ENCODE data around the gene ALDOB. TPM values are rescaled to one million over a fixed set of nuclear protein-coding genes. Genes with fewer than 3 reads are reported as not detected.

The ALDOB gene
- total and polyA plus RNA-seq, 2 experiments from 2014 or later: not detected

DNA sequence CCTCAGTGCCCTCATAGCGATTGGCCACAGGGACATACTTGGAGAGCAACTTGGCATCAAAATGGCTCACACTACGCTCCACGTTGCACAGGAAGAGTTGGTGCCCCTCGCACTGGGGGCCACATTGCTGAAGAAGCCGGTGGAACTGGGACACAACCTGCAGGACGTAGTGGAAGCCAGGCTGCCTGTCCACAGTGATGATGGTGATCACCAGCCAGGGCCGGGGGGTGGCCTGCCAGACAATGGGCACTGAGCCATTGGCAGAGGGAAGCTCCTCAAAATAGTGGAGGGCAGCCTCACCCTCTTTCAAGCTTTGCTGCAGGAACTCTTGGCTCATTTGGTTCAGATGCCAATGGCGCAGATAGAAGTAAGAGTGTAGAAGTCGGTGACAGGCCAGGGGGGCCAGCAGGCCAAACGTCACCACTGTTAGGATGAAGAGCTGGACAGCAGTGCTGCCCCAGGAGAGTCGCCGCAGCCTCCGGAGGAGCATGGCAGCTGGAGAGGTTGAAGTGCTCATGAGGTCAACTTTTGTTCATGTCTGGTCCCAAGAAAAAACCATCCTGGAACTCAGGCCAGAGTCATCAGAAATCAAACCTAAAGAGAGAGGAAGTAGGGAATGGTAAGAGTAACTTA, 41.1 kb upstream of the ALDOB start:
- Histone ChIP-seq H3K79me2 (replicated peaks; ENCODE audit: insufficient read depth) (peaks cover 15% of the 10 kb centered on the region; the same call in 1 of the 2 replicates), H3F3A (replicated peaks; ENCODE audit: low read depth) (no peaks in the 10 kb centered on the region), H3K4me3 (no peak overlapping the region), H3K4me2 (no peak overlapping the region), H4K20me1 (replicated peaks; ENCODE audit: insufficient read depth) (peaks cover 4% of the 10 kb centered on the region; the same call in 1 of the 2 replicates), H3K27me3 (ENCODE audit: insufficient read depth) (no peaks in the 10 kb centered on the region), H3K36me3 (ENCODE audit: insufficient read depth) (no peaks in the 10 kb centered on the region), H3K27ac (ENCODE audit: low read depth) (no peak overlapping the region), H3K9me2 (ENCODE audit: insufficient read depth) (no peaks in the 10 kb centered on the region), H3K4me1 (ENCODE audit: insufficient read depth) (peaks cover 19% of the 10 kb centered on the region), H2AFZ (no peak overlapping the region)
- H3K4me1 Mint-ChIP-seq: peaks cover 30% of the 10 kb centered on the region
- H3K27ac Mint-ChIP-seq: no peak overlapping the region
- ATAC-seq: no peak
- H3K4me3 Mint-ChIP-seq: no peak overlapping the region
- peaks cover under 1% of the 10 kb centered on the region for H3K27me3 Mint-ChIP-seq (ENCODE audit: insufficient read depth, low read depth, poor library complexity)
- peaks cover 29% of the 10 kb centered on the region for H3K36me3 Mint-ChIP-seq (ENCODE audit: low read depth)
- no peaks in the 10 kb centered on the region for H3K9me3 Mint-ChIP-seq
- TF ChIP-seq, protein P1, sequence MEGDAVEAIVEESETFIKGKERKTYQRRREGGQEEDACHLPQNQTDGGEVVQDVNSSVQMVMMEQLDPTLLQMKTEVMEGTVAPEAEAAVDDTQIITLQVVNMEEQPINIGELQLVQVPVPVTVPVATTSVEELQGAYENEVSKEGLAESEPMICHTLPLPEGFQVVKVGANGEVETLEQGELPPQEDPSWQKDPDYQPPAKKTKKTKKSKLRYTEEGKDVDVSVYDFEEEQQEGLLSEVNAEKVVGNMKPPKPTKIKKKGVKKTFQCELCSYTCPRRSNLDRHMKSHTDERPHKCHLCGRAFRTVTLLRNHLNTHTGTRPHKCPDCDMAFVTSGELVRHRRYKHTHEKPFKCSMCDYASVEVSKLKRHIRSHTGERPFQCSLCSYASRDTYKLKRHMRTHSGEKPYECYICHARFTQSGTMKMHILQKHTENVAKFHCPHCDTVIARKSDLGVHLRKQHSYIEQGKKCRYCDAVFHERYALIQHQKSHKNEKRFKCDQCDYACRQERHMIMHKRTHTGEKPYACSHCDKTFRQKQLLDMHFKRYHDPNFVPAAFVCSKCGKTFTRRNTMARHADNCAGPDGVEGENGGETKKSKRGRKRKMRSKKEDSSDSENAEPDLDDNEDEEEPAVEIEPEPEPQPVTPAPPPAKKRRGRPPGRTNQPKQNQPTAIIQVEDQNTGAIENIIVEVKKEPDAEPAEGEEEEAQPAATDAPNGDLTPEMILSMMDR (conservative IDR thresholded peaks at IDR 0.05; ENCODE audit: low read depth in 2 of 2): no peak
- TF ChIP-seq, protein P2, sequence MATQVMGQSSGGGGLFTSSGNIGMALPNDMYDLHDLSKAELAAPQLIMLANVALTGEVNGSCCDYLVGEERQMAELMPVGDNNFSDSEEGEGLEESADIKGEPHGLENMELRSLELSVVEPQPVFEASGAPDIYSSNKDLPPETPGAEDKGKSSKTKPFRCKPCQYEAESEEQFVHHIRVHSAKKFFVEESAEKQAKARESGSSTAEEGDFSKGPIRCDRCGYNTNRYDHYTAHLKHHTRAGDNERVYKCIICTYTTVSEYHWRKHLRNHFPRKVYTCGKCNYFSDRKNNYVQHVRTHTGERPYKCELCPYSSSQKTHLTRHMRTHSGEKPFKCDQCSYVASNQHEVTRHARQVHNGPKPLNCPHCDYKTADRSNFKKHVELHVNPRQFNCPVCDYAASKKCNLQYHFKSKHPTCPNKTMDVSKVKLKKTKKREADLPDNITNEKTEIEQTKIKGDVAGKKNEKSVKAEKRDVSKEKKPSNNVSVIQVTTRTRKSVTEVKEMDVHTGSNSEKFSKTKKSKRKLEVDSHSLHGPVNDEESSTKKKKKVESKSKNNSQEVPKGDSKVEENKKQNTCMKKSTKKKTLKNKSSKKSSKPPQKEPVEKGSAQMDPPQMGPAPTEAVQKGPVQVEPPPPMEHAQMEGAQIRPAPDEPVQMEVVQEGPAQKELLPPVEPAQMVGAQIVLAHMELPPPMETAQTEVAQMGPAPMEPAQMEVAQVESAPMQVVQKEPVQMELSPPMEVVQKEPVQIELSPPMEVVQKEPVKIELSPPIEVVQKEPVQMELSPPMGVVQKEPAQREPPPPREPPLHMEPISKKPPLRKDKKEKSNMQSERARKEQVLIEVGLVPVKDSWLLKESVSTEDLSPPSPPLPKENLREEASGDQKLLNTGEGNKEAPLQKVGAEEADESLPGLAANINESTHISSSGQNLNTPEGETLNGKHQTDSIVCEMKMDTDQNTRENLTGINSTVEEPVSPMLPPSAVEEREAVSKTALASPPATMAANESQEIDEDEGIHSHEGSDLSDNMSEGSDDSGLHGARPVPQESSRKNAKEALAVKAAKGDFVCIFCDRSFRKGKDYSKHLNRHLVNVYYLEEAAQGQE (IDR thresholded peaks at IDR 0.05; ENCODE audit: unreplicated experiment): no peak
- no peak for TF ChIP-seq EZH2phosphoT487 (IDR thresholded peaks at IDR 0.05; ENCODE audit: unreplicated experiment)
- TF ChIP-seq JUNB (IDR thresholded peaks at IDR 0.05; ENCODE audit: unreplicated experiment): no peak
- TF ChIP-seq NANOG (IDR thresholded peaks at IDR 0.05; ENCODE audit: borderline replicate concordance): no peak
- TF ChIP-seq, protein P3, sequence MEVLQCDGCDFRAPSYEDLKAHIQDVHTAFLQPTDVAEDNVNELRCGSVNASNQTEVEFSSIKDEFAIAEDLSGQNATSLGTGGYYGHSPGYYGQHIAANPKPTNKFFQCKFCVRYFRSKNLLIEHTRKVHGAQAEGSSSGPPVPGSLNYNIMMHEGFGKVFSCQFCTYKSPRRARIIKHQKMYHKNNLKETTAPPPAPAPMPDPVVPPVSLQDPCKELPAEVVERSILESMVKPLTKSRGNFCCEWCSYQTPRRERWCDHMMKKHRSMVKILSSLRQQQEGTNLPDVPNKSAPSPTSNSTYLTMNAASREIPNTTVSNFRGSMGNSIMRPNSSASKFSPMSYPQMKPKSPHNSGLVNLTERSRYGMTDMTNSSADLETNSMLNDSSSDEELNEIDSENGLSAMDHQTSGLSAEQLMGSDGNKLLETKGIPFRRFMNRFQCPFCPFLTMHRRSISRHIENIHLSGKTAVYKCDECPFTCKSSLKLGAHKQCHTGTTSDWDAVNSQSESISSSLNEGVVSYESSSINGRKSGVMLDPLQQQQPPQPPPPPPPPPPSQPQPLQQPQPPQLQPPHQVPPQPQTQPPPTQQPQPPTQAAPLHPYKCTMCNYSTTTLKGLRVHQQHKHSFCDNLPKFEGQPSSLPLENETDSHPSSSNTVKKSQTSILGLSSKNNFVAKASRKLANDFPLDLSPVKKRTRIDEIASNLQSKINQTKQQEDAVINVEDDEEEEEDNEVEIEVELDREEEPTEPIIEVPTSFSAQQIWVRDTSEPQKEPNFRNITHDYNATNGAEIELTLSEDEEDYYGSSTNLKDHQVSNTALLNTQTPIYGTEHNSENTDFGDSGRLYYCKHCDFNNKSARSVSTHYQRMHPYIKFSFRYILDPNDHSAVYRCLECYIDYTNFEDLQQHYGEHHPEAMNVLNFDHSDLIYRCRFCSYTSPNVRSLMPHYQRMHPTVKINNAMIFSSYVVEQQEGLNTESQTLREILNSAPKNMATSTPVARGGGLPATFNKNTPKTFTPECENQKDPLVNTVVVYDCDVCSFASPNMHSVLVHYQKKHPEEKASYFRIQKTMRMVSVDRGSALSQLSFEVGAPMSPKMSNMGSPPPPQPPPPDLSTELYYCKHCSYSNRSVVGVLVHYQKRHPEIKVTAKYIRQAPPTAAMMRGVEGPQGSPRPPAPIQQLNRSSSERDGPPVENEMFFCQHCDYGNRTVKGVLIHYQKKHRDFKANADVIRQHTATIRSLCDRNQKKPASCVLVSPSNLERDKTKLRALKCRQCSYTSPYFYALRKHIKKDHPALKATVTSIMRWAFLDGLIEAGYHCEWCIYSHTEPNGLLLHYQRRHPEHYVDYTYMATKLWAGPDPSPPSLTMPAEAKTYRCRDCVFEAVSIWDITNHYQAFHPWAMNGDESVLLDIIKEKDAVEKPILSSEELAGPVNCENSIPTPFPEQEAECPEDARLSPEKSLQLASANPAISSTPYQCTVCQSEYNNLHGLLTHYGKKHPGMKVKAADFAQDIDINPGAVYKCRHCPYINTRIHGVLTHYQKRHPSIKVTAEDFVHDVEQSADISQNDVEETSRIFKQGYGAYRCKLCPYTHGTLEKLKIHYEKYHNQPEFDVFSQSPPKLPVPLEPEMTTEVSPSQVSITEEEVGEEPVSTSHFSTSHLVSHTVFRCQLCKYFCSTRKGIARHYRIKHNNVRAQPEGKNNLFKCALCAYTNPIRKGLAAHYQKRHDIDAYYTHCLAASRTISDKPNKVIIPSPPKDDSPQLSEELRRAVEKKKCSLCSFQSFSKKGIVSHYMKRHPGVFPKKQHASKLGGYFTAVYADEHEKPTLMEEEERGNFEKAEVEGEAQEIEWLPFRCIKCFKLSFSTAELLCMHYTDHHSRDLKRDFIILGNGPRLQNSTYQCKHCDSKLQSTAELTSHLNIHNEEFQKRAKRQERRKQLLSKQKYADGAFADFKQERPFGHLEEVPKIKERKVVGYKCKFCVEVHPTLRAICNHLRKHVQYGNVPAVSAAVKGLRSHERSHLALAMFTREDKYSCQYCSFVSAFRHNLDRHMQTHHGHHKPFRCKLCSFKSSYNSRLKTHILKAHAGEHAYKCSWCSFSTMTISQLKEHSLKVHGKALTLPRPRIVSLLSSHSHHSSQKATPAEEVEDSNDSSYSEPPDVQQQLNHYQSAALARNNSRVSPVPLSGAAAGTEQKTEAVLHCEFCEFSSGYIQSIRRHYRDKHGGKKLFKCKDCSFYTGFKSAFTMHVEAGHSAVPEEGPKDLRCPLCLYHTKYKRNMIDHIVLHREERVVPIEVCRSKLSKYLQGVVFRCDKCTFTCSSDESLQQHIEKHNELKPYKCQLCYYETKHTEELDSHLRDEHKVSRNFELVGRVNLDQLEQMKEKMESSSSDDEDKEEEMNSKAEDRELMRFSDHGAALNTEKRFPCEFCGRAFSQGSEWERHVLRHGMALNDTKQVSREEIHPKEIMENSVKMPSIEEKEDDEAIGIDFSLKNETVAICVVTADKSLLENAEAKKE (CRISPR knock-in tag; IDR thresholded peaks at IDR 0.05): no peak
- no peak for TF ChIP-seq ZNF114 (CRISPR knock-in tag; IDR thresholded peaks at IDR 0.05)
- no peak for TF ChIP-seq EZH2 (IDR thresholded peaks at IDR 0.05; ENCODE audit: low read depth, unreplicated experiment)
- TF ChIP-seq POLR2AphosphoS5 (IDR thresholded peaks at IDR 0.05; ENCODE audit: low read depth): no peak
- TF ChIP-seq, protein P4, sequence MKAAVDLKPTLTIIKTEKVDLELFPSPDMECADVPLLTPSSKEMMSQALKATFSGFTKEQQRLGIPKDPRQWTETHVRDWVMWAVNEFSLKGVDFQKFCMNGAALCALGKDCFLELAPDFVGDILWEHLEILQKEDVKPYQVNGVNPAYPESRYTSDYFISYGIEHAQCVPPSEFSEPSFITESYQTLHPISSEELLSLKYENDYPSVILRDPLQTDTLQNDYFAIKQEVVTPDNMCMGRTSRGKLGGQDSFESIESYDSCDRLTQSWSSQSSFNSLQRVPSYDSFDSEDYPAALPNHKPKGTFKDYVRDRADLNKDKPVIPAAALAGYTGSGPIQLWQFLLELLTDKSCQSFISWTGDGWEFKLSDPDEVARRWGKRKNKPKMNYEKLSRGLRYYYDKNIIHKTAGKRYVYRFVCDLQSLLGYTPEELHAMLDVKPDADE (IDR thresholded peaks at IDR 0.05): no peak
- TF ChIP-seq STAT1 (IDR thresholded peaks at IDR 0.05; ENCODE audit: unreplicated experiment): no peak
- TF ChIP-seq CREB1 (CRISPR knock-in tag; IDR thresholded peaks at IDR 0.05; ENCODE audit: low read depth): no peak
- TF ChIP-seq ZNF331 (CRISPR knock-in tag; IDR thresholded peaks at IDR 0.05; ENCODE audit: low read depth): no peak
- no peak for DNase-seq (ENCODE audit: low spot score)
